Common myeloid progenitor, CD34-positive (primary cell): Measurements from ENCODE around the gene KEL.

ENCODE experiments used
- CTCF ChIA-PET: fragments of 350-600 bp; sonication (Branson Sonifier 250); formaldehyde crosslinking; loops from one replicate; lab custom pipeline; 2021; ENCODE audit warnings: antibody characterized with exemption; lab: Charles Lee
- POLR2A ChIA-PET: fragments of 350-600 bp; sonication (Branson Sonifier 250); formaldehyde crosslinking; loops from one replicate; lab custom pipeline; 2021; ENCODE audit warnings: antibody characterized with exemption; lab: Charles Lee
- DNase-seq, 3 donors: peaks; one replicate each; pipeline versions ENCODE4 v3.0.0 to v3.0.0-alpha.2; 2013
- H3K27ac ChIP-seq, 2 experiments: 1 replicate in 1 of 2; 2 replicates in 1 of 2; pipeline ENCODE4 v1.7.0; 2013; ENCODE audit warnings: inconsistent platforms in 2 of 2, low read length in 2 of 2, mild to moderate bottlenecking in 2 of 2, low read depth in 1 of 2, moderate library complexity in 1 of 2; ENCODE audit not compliant: severe bottlenecking in 2 of 2, insufficient read depth in 1 of 2, poor library complexity in 1 of 2
- H3K27me3 ChIP-seq, 5 experiments: replicated peaks in 2 of 5; 1 replicate in 3 of 5; 2 replicates in 2 of 5; pipeline versions ENCODE4 v1.6.1 to v1.7.0; 2013; ENCODE audit warnings: low read length in 4 of 5, mild to moderate bottlenecking in 2 of 5, moderate library complexity in 2 of 5, inconsistent platforms in 1 of 5; ENCODE audit not compliant: insufficient read depth in 5 of 5, control insufficient read depth in 4 of 5
- H3K36me3 ChIP-seq, 4 experiments: 1 replicate in 2 of 4; 2 replicates in 2 of 4; pipeline versions ENCODE4 v1.6.1 to v1.7.0; 2013; ENCODE audit warnings: low read length in 3 of 4, control low read depth in 1 of 4, mild to moderate bottlenecking in 1 of 4; ENCODE audit not compliant: control insufficient read depth in 4 of 4, insufficient read depth in 4 of 4
- H3K4me1 ChIP-seq, 4 experiments: 1 replicate in 3 of 4; 2 replicates in 1 of 4; pipeline versions ENCODE4 v1.6.1 to v1.7.1; 2013; ENCODE audit warnings: low read length in 3 of 4, mild to moderate bottlenecking in 3 of 4, control low read depth in 1 of 4, inconsistent platforms in 1 of 4, moderate library complexity in 1 of 4; ENCODE audit not compliant: control insufficient read depth in 4 of 4, insufficient read depth in 4 of 4; ENCODE audit errors: control extremely low read depth in 1 of 4
- H3K4me3 ChIP-seq, 7 experiments: 1 replicate in 4 of 7; 2 replicates in 3 of 7; pipeline versions ENCODE4 v1.5.1 to v1.7.0; 2013; ENCODE audit warnings: mild to moderate bottlenecking in 7 of 7, low read length in 6 of 7, moderate library complexity in 6 of 7, inconsistent platforms in 2 of 7, low read depth in 2 of 7, control low read depth in 1 of 7; ENCODE audit not compliant: insufficient read depth in 4 of 7, control insufficient read depth in 1 of 7; ENCODE audit errors: extremely low read depth in 1 of 7
- H3K9me3 ChIP-seq, 5 experiments: 1 replicate in 4 of 5; 2 replicates in 1 of 5; pipeline versions ENCODE4 v1.6.1 to v1.7.1; 2013; ENCODE audit warnings: low read length in 4 of 5, mild to moderate bottlenecking in 2 of 5, inconsistent platforms in 1 of 5, low read depth in 1 of 5, moderate library complexity in 1 of 5; ENCODE audit not compliant: control insufficient read depth in 4 of 5, insufficient read depth in 2 of 5; ENCODE audit errors: control extremely low read depth in 1 of 5
- WGBS: methylation state at CpG from one replicate; pipeline ENCODE4 v1.1.5; 2013; ENCODE audit not compliant: insufficient coverage; 5-methylcytosine and 5-hydroxymethylcytosine counted together

The KEL gene

DNA sequence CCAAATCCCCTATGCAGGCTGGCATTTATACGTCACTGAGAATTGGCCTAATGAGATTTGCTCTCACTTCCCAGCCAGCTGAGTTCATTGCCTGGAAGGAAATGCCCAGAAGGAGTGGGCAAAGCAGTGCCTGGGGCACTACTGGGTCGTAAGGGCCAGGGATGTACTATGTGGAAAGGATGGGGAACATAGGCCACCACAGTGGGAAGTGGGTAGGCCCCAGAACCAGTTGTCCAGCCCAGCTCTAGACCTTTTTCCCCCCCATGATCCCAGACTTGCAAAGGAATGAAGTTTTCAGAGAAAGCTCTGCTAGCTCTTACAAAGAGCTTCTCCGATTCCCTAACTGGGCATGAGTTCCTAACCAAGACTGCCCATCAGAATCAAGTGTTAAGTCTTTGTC, 42.5 kb downstream of the KEL start:
- ChIA-PET CTCF (interaction anchor here (1.7 kb wide), 1 partner anchor 9 kb away, joined by 4 read pairs; no protein-coding TSS in a partner anchor), POLR2A (no interaction called here)
- no peak for DNase-seq
- Histone ChIP-seq H3K9me3 (no peaks in the 10 kb centered on the region), H3K27me3 (peaks cover 0 to 2% (median 0%) of the 10 kb centered on the region in 5 experiments), H3K27ac (no peak overlapping the region), H3K36me3 (no peaks in the 10 kb centered on the region), H3K4me3 (no peak overlapping the region), H3K4me1 (no peaks in the 10 kb centered on the region)
- 97% methylated on average over 3 of the region's 3 CpGs for WGBS

DNA sequence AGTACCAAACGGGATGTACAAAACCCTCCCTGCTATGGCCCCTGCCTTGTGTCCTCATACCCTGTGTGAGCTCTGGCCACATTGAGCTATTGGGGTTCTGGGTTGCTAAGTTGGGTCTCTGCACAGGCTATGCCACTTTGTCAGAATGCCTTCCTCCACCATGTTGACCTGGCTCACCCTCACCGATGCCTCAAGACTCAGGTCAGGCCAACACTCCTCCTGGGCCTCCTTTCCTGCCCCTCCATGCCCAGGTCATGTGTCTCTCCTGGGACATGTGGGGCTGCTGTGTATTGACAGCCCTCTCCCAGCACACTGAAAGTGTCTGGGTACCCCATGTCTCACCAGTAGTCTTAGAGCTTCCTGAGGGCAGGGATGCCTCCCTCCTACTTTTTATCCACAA, 43.3 kb downstream of the KEL start:
- Histone ChIP-seq H3K36me3 (no peaks in the 10 kb centered on the region), H3K27ac (no peak overlapping the region), H3K4me3 (no peak overlapping the region), H3K9me3 (no peaks in the 10 kb centered on the region), H3K27me3 (peaks cover 0 to 2% (median 0%) of the 10 kb centered on the region in 5 experiments), H3K4me1 (peaks cover 0 to 2% (median 0%) of the 10 kb centered on the region in 4 experiments)
- ChIA-PET CTCF (interaction anchor here (0.7 to 1.7 kb wide), 2 partner anchors 9 to 10 kb away, joined by 4 read pairs; no protein-coding TSS in a partner anchor), POLR2A (no interaction called here)
- 100% methylated on average over 2 of the region's 2 CpGs for WGBS
- DNase-seq: no peak

DNA sequence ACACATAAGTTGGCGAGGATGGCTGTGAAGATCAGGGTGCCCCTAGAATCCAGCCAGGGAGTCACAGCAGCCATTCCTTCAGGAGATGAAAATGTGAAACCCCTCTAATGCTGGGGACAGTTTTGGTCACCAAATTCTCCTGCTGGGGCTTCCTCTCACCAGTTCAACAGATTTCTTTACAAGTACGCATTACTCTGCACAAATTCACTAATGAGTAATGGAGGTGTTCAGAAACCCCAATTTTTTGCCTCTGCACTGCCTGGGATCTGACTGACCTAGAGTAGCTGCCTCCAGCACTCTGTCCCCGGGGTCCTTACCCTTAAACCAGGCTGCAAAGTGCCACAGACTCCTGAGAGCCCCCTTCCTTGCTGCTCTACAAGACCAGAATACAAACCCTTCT, 44.7 kb downstream of the KEL start:
- ChIA-PET CTCF (no interaction called here), POLR2A (no interaction called here)
- Histone ChIP-seq H3K27ac (no peak overlapping the region), H3K4me3 (no peak overlapping the region), H3K36me3 (no peaks in the 10 kb centered on the region), H3K9me3 (no peaks in the 10 kb centered on the region), H3K4me1 (peaks cover 0 to 2% (median 0%) of the 10 kb centered on the region in 4 experiments), H3K27me3 (no peaks in the 10 kb centered on the region)
- 100% methylated on average over 3 of the region's 3 CpGs for WGBS
- DNase-seq: no peak

DNA sequence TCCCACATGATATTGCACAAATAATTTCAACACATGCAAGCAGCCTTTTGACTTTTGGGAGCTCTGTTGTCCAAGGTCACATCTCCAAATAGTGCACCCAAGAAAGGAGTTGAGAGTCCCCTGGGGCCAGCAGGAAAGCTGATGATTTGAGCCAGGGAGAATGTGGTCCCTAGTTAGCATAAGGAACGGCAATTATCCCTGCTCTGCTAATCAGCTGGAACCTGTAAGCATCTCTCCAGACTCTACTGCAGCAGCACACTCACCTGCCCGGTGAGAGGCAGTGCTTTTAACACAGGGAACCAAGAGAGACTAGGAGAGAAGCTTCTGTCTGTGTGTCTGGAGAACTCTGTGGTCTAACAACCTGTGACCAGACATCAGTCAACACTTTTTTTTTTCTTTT, 45.7 kb downstream of the KEL start:
- WGBS: 67% methylated on average over 1 of the region's 2 CpGs
- Histone ChIP-seq H3K27me3 (peaks cover 0 to 2% (median 0%) of the 10 kb centered on the region in 5 experiments), H3K4me3 (no peak overlapping the region), H3K4me1 (peaks cover 0 to 2% (median 0%) of the 10 kb centered on the region in 4 experiments), H3K27ac (no peak overlapping the region), H3K36me3 (no peaks in the 10 kb centered on the region), H3K9me3 (no peaks in the 10 kb centered on the region)
- DNase-seq: no peak
- POLR2A ChIA-PET: no interaction called here
- CTCF ChIA-PET: interaction anchor here (0.6 to 1.0 kb wide), 2 partner anchors 51 to 877 kb away, joined by 3 to 4 read pairs; no protein-coding TSS in a partner anchor

DNA sequence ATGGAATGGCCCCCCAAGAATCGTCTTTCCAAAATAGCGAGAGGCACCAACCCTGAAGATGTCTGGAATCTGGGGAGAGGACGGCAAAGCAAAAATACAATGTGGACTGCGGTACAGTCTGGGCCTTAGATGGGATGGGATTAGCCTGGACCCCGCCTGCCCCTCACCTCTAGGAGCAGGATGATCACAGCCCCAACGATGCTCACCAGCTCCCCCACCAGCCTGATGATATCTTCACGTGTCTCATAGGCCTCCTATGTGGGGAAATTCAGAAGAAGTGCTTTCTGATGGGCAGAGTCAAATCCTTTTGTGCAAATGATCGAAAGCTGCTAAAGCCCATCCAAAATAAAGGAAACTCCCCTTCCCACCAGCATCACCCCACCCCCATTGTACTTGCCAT, 46.8 kb downstream of the KEL start:
- POLR2A ChIA-PET: no interaction called here
- Histone ChIP-seq H3K4me3 (no peak overlapping the region), H3K4me1 (peaks cover 0 to 2% (median 0%) of the 10 kb centered on the region in 4 experiments), H3K9me3 (no peaks in the 10 kb centered on the region), H3K36me3 (no peaks in the 10 kb centered on the region), H3K27ac (no peak overlapping the region), H3K27me3 (peaks cover 0 to 2% (median 0%) of the 10 kb centered on the region in 5 experiments)
- WGBS: 96% methylated on average over 6 of the region's 8 CpGs
- no peak for DNase-seq
- CTCF ChIA-PET: interaction anchor here (1.2 kb wide), 2 partner anchors 10 to 42 kb away, joined by 3 to 4 read pairs; no protein-coding TSS in a partner anchor

DNA sequence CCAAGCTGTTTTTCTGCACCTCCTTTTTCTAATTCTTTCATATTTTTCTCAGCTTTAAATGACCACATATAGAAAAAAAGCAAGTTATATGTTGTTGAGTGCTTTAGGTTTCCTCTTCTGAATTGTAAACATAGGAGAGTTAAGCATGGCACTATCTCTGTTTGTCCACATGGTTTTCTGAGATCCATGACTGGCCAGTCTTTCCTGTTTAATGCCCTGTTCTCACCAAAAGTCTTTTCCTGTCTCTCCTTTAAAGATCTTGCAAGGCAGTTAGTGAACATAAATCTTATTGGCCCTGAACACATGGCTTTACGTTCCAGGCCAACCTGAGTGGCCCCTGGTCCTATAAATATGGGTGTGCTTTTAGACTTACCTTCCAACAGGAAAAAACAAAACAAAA, 48.0 kb downstream of the KEL start:
- H3K27me3 ChIP-seq: peaks cover 0 to 2% (median 0%) of the 10 kb centered on the region in 5 experiments
- no CpG with 5 or more reads among the region's 1 CpG for WGBS
- no peaks in the 10 kb centered on the region for H3K36me3 ChIP-seq
- ChIA-PET POLR2A (no interaction called here), CTCF (interaction anchor here (1.2 kb wide), 2 partner anchors 12 to 41 kb away, joined by 4 read pairs; no protein-coding TSS in a partner anchor)
- no peak overlapping the region for H3K4me3 ChIP-seq
- DNase-seq: no peak
- H3K9me3 ChIP-seq: no peaks in the 10 kb centered on the region
- H3K27ac ChIP-seq: no peak overlapping the region
- peaks cover 0 to 2% (median under 1%) of the 10 kb centered on the region in 4 experiments for H3K4me1 ChIP-seq

DNA sequence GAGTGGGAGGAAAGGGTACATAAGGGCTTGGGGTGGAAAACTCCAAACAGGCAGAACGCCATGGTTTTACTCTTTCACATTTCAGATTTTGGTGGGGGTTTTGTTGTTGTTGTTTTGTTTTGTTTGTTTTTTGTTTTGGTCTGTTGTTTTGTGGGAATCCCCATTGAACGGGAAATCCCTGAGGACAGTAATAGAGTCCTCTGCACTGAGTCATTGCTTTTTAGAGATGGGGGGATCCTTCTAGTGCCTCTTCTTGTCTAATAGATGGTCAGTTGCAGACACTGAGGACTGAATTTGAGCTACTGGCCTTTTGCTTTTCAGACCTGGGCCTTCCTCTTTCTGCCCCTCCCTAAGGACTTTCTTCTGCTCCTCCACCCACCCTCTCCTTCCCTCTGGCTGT, 48.6 kb downstream of the KEL start:
- DNase-seq: no peak
- no peak overlapping the region for H3K27ac ChIP-seq
- ChIA-PET POLR2A (no interaction called here), CTCF (interaction anchor here (0.7 to 1.2 kb wide), 2 partner anchors 12 to 33 kb away, joined by 3 to 4 read pairs; no protein-coding TSS in a partner anchor)
- 89% methylated on average over 1 of the region's 2 CpGs for WGBS
- H3K4me3 ChIP-seq: no peak overlapping the region
- H3K36me3 ChIP-seq: no peaks in the 10 kb centered on the region
- H3K9me3 ChIP-seq: no peaks in the 10 kb centered on the region
- peaks cover 0 to 2% (median 1%) of the 10 kb centered on the region in 4 experiments for H3K4me1 ChIP-seq
- H3K27me3 ChIP-seq: peaks cover 0 to 2% (median 0%) of the 10 kb centered on the region in 5 experiments
